Adrenal gland (tissue), 5 donors: ENCODE data around the gene LTF.

ENCODE experiments used
- POLR2A ChIP-seq, 2 donors: fragments of 450-650 bp; IDR thresholded peaks; one replicate each; pipeline ENCODE4 v1.6.1; 2017; ENCODE audit warnings: antibody characterized with exemption in 2 of 2, mild to moderate bottlenecking in 2 of 2, moderate library complexity in 1 of 2
- TF ChIP-seq, protein P1 (sequence below), 6 experiments: fragments of 450-650 bp in 4 of 6; fragments of 200-600 bp in 2 of 6; sonication (generic) in 1 of 6; IDR thresholded peaks; 1 replicate in 5 of 6; 2 replicates in 1 of 6; pipeline versions ENCODE4 v1.5.1 to v1.8.0; 2016 to 2021; ENCODE audit warnings: antibody characterized with exemption in 6 of 6, mild to moderate bottlenecking in 2 of 6, moderate library complexity in 1 of 6
- donor health status: DM: no; HTN: no; CAD: no.

DNA sequence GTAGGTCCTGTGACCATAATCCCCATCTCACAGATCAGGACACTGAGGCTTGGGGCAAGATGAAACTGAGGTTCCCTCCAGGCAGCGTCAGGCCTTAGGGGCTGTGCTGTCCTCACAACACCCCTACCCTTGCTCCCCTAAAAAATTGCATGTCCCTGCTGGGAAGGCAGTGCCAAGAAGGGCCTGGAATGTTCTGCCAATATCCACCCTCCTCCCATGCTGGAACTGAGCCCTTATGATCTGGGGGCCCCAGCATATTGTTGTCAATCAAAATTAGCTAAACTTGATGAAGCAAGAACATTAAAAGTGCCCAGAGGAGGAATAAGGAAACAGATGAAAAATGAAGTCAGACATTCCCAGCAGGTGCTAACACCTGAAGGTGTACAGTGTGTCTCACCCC is 19.7 kb upstream of the LTF start:
- TF ChIP-seq POLR2A (IDR thresholded peaks at IDR 0.05) = no peak
- TF ChIP-seq, protein P1, sequence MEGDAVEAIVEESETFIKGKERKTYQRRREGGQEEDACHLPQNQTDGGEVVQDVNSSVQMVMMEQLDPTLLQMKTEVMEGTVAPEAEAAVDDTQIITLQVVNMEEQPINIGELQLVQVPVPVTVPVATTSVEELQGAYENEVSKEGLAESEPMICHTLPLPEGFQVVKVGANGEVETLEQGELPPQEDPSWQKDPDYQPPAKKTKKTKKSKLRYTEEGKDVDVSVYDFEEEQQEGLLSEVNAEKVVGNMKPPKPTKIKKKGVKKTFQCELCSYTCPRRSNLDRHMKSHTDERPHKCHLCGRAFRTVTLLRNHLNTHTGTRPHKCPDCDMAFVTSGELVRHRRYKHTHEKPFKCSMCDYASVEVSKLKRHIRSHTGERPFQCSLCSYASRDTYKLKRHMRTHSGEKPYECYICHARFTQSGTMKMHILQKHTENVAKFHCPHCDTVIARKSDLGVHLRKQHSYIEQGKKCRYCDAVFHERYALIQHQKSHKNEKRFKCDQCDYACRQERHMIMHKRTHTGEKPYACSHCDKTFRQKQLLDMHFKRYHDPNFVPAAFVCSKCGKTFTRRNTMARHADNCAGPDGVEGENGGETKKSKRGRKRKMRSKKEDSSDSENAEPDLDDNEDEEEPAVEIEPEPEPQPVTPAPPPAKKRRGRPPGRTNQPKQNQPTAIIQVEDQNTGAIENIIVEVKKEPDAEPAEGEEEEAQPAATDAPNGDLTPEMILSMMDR (IDR thresholded peaks at IDR 0.05) = no peak
